ENCODE results near the gene P2RX4.

GRCh38 chr12:121239351-121240061, 29.6 kb downstream of the P2RX4 start:
- no peak for TF ChIP-seq CTCF (IDR thresholded peaks at IDR 0.05)
- TF ChIP-seq POLR2A (IDR thresholded peaks at IDR 0.05), result no peak
